MG63 (cell line): ENCODE data around the gene ZNF335. TPM values are rescaled to one million over a fixed set of nuclear protein-coding genes. Genes with fewer than 3 reads are reported as not detected.
A peak's percentile ranks its signal among the peaks of the same experiment; 100 is the strongest.

ENCODE experiments used
- DNase-seq: peaks from one replicate; pipeline ENCODE4 v3.0.0-alpha.2; 2020
- H3K27me3 ChIP-seq: fragments of 250-450 bp; sonication (Bioruptor Pico); 2 replicates; pipeline ENCODE4 v1.5.1; 2020; ENCODE audit warnings: mild to moderate bottlenecking, moderate library complexity
- H3K36me3 ChIP-seq: fragments of 250-450 bp; sonication (Bioruptor Pico); 2 replicates; pipeline ENCODE4 v1.5.1; 2020; ENCODE audit warnings: mild to moderate bottlenecking, moderate library complexity
- H3K4me3 ChIP-seq: fragments of 250-450 bp; sonication (Bioruptor Pico); 2 replicates; pipeline ENCODE4 v1.5.1; 2020; ENCODE audit warnings: mild to moderate bottlenecking, moderate library complexity
- H3K9me3 ChIP-seq: fragments of 250-450 bp; sonication (Bioruptor Pico); 2 replicates; pipeline ENCODE4 v1.5.1; 2020; ENCODE audit warnings: mild to moderate bottlenecking, moderate library complexity
- total RNA-seq: library from RNA; depleted of rRNA; stranded (reverse); fragments of >200 nt; shearing (Covaris generic); gene quantifications from 2 replicates; pipeline ENCODE4 v1.2.3, GENCODE V29; 2014; ENCODE audit warnings: low replicate concordance

Gene ZNF335
- total RNA-seq, 1 experiment from 2014 or later: 8.7 TPM

DNA sequence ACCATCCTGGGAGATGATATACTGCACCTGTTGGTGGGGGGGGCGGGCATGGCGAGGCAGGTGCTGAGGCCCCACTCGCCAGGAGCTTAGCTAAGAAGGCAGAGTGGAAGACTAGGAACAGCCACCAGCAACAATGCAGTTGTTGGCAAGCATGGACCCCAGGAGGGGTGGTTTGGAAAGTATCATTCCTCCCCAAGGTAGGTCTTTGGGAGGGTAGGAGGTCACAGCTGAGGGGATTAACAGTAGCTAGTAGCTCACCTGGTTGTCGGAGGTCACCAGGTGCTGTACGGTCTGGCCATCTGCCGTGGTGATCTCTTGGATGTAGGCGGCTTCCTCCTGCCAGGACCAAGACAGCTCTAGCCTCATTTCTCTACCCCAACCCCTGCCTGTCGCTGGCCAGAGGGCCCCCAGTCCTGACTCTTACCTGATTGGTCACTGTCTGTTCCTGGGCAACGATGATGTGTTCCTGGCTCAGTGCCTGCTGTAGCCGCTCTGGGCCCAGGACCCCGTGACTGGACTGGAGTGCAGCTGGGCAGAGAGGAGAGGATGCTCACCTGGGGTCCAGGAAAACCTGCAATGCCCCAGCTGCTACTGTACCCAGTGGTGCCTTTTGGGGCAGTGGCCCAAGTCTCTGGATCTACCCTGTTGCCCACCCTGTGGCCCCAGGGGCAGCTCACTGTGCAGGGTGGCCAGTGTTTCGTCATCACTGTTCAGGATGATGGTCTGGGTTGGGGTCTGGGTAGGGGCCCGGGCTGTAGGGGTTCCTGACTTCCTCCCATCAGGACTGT, 22.3 kb downstream of the ZNF335 start:
- H3K36me3 ChIP-seq: peaks cover 88% of the 10 kb centered on the region
- no peaks in the 10 kb centered on the region for H3K9me3 ChIP-seq
- no peaks in the 10 kb centered on the region for H3K27me3 ChIP-seq
- DNase-seq: no peak
- H3K4me3 ChIP-seq: no peak overlapping the region

DNA sequence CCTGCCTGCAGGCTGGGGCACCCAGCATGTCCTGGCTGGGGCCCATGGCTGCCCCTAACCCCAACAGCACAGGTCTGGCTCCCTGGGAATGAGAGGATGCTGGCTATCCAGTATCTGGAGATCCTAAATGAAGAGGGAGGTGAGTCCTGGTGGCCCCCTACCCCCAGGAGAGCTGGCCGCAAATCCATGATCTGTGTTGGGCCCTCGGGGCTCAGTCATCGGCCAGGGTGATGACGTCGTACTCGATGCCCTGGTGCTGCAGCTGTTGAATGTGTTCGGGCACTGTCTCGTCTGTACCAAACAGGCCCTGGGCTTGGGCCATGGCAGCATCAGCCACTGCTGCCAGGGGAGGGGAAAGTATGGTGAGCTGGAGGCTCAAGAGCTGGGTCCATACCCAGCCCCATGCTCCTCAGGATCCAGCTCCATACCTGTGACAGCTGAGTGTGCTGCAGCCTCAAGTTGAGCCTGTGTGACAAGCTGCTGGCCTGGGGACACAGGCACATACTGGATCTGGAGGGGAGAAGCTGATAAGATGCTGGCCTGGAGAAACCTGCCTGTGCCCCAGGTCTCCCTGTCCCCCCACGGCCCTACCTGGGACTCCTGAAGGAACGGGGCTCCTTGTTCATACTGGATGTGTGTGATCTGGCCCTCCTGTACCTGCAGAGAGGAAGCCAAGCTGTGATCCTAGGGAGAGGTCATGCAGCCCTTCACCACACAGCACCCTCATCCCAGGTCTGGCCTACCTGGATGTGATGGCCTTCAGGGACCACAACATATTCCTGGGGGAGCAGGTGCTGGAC, 23.1 kb downstream of the ZNF335 start:
- H3K36me3 ChIP-seq: peaks cover 93% of the 10 kb centered on the region

DNA sequence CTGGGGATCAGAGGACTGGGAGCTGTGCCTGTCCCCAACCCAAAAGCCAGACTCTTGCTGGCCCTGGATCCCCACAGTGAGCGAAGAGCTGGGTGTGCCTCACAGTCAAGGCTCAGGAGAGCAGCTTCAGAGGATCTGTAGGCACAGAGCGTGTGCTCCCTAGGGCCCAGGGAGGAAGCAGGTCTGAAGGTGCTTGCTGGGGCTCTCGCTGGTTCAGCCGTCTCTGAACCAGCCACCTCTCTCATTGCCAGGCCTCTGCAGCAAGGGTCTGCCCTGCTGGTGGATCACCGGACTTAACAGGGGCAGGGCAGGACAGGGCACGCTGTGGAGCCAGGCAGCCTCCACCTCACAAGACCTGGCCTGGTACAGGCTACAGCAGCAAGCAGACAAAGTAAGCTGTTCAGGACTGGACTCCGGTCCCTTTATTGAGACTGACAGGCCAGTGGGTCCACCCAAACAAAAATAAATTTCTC, 23.7 kb downstream of the ZNF335 start:
- no peaks in the 10 kb centered on the region for H3K27me3 ChIP-seq
- H3K36me3 ChIP-seq: peaks cover 93% of the 10 kb centered on the region
- no peak overlapping the region for H3K4me3 ChIP-seq
- DNase-seq: no peak
- H3K9me3 ChIP-seq: no peaks in the 10 kb centered on the region

More for the DNA sequence above, 23.1 kb downstream of the ZNF335 start:
- no peaks in the 10 kb centered on the region for H3K27me3 ChIP-seq
- H3K4me3 ChIP-seq: no peak overlapping the region
- DNase-seq: no peak
- no peaks in the 10 kb centered on the region for H3K9me3 ChIP-seq

- Histone ChIP-seq H3K36me3 (peaks cover 90% of the 10 kb centered on the region), H3K9me3 (no peaks in the 10 kb centered on the region), H3K27me3 (no peaks in the 10 kb centered on the region), H3K4me3 (no peak overlapping the region)
- no peak for DNase-seq
Measured at GRCh38 chr20:45947110-45947866, 24.7 kb downstream of the ZNF335 start.

- no peaks in the 10 kb centered on the region for H3K27me3 ChIP-seq
- peaks cover 84% of the 10 kb centered on the region for H3K36me3 ChIP-seq
- no peaks in the 10 kb centered on the region for H3K9me3 ChIP-seq
- DNase-seq: no peak
- no peak overlapping the region for H3K4me3 ChIP-seq
Measured at GRCh38 chr20:45946149-45946970, 25.6 kb downstream of the ZNF335 start.

- peak; percentile 42 for DNase-seq
- Histone ChIP-seq H3K27me3 (no peaks in the 10 kb centered on the region), H3K9me3 (no peaks in the 10 kb centered on the region), H3K36me3 (peaks cover 86% of the 10 kb centered on the region), H3K4me3 (no peak overlapping the region)
Measured at GRCh38 chr20:45945678-45946148, 26.3 kb downstream of the ZNF335 start.

DNA sequence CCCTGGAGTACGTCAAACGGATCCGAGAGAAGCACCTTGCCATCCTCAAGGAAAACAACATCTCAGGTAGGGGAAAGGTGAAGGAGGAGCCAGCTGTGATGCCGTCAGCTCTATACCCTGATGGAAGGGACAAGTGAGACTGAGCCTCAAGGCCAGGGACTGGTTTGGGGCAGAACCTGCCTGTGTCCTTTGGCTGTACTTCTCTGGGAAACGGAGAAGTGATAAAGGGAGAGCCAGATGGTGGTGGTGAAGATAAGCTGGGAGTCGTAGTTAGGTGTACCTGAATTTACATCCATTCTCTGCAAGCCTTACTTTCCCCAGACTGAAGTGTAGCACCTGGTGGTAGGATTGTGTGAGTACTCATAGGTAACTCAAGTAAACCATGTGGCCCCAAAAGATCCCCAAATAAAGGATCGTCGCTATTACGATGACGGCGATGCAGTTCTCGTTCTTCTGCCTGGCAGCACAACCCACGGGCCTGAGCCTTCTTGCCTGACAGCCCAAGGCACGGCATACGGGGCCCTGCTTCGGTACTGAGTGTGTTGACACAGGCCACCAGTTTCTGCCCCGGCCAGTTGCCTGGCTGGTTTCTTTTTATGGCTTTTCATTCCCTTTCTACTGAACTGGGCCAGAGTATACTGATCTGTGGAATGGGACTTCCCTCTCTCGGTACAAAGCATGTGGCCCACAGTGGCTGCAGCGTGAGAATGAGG, 26.9 kb downstream of the ZNF335 start:
- Histone ChIP-seq H3K36me3 (peaks cover 84% of the 10 kb centered on the region), H3K27me3 (no peaks in the 10 kb centered on the region), H3K9me3 (no peaks in the 10 kb centered on the region), H3K4me3 (no peak overlapping the region)
- DNase-seq: no peak

GRCh38 chr20:45944151-45944964, 27.6 kb downstream of the ZNF335 start:
- Histone ChIP-seq H3K4me3 (no peak overlapping the region), H3K36me3 (peaks cover 84% of the 10 kb centered on the region), H3K27me3 (no peaks in the 10 kb centered on the region), H3K9me3 (no peaks in the 10 kb centered on the region)
- DNase-seq: no peak

GRCh38 chr20:45943613-45944012, 28.4 kb downstream of the ZNF335 start:
- Histone ChIP-seq H3K36me3 (peaks cover 84% of the 10 kb centered on the region), H3K9me3 (no peaks in the 10 kb centered on the region), H3K27me3 (no peaks in the 10 kb centered on the region), H3K4me3 (no peak overlapping the region)
- DNase-seq: no peak

GRCh38 chr20:45940469-45940868, 31.5 kb downstream of the ZNF335 start:
- DNase-seq: no peak
- H3K36me3 ChIP-seq: peaks cover 71% of the 10 kb centered on the region
- H3K4me3 ChIP-seq: no peak overlapping the region
- no peaks in the 10 kb centered on the region for H3K27me3 ChIP-seq
- no peaks in the 10 kb centered on the region for H3K9me3 ChIP-seq

- no peak for DNase-seq
Measured at GRCh38 chr20:45940053-45940452, 31.9 kb downstream of the ZNF335 start.

DNA sequence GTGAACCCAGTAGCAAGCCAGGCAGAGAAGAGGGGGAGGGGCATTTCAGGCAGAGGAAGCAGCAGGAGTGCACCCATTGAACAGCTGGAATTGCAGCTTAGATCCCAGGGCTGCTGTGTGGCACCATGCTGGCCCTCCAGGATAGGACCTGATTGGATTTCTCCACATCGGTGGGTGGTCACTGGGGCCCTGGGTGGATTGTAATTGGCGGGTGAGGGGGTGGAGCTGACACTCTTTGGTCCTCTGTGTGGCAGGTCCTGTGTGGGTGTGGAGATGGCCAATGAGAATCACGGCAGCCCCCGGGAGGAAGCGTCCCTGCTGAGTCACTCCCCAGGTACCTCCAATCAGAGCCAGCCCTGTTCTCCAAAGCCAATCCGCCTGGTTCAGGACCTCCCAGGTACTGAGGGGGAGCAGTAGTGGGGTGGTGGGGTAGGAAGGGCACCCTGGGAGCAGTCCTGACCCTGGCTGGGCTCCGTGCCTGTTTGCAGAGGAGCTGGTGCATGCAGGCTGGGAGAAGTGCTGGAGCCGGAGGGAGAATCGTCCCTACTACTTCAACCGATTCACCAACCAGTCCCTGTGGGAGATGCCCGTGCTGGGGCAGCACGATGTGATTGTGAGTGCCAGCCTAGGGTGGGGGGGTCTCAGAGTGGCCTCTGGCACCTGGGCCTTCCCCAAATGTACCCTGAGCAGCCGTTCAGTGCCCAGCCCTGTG, 33.1 kb downstream of the ZNF335 start:
- DNase-seq: no peak
- Histone ChIP-seq H3K9me3 (no peaks in the 10 kb centered on the region), H3K36me3 (peaks cover 60% of the 10 kb centered on the region), H3K4me3 (no peak overlapping the region), H3K27me3 (no peaks in the 10 kb centered on the region)

More at GRCh38 chr20:45940053-45940452, 31.9 kb downstream of the ZNF335 start:
- peaks cover 67% of the 10 kb centered on the region for H3K36me3 ChIP-seq
- no peak overlapping the region for H3K4me3 ChIP-seq
- H3K27me3 ChIP-seq: no peaks in the 10 kb centered on the region
- H3K9me3 ChIP-seq: no peaks in the 10 kb centered on the region

- no peak for DNase-seq
- H3K4me3 ChIP-seq: no peak overlapping the region
- peaks cover 51% of the 10 kb centered on the region for H3K36me3 ChIP-seq
- no peaks in the 10 kb centered on the region for H3K27me3 ChIP-seq
- H3K9me3 ChIP-seq: no peaks in the 10 kb centered on the region
Measured at GRCh38 chr20:45937765-45938164, 34.2 kb downstream of the ZNF335 start.

DNA sequence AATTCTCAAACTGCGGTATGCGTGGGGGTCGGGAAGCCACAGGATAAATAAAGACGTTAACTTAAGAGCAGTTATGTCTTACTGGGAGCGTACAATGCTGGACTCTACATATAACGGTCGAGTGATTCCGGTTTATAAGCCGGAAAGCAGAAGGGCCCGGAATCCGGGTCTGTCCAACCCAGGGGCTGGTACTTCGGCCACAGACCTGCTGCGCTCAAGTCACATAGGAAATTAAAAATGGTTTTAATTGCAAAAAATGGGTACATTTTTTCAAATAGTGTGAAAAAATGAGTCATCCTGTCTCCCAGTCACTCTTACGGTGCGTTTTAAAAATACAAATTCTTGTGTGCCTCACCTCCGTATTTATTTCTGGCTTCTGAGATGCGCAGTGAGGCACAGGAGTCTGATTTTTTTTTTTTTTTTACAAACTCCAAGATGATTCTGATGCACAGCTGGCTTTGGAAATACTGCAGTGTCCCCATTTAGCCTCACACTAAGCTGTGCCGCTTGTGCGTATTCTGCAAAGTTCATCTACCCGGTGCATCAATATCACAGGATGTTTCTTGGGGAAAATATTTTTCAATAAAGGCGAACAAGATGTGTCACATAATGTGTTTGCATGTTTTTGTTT, 36.5 kb downstream of the ZNF335 start:
- no peaks in the 10 kb centered on the region for H3K27me3 ChIP-seq
- DNase-seq: no peak
- H3K9me3 ChIP-seq: no peaks in the 10 kb centered on the region
- H3K4me3 ChIP-seq: peak overlapping the region; percentile 98
- peaks cover 42% of the 10 kb centered on the region for H3K36me3 ChIP-seq
